ENCODE results near the gene PKNOX1.

DNA sequence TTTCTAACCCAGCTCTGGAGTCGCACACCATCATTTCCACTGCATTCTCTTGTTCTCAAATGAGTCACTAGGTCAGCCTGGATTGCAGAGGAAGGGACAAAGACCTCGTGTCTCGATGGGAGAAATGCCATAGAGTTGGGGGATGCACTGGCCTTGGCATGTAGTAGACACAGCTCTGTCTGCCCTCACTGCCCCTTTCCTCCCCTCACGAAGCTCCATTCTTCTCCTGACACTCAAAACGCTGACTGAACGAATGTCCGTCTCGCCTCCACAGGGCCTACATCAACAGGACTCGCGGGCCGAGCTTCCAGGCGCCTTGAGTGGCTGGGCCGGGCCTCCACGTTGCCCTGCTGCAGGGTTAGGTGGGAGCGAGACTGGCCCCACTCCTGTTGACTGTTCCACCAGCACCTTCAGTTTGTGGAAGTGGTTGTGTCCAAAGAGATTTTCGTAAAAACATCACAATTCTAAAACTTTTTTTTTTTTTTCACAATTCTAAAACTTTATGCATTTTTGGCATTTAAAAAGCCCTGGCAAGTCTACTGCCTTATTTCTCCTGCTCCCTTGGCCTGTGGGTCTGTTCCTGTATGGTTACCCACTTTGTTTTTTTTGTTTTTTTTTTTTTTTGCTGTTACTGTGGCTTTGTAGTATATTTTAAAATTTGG is 18.8 kb downstream of the PKNOX1 start:
- TF ChIP-seq, protein P1, sequence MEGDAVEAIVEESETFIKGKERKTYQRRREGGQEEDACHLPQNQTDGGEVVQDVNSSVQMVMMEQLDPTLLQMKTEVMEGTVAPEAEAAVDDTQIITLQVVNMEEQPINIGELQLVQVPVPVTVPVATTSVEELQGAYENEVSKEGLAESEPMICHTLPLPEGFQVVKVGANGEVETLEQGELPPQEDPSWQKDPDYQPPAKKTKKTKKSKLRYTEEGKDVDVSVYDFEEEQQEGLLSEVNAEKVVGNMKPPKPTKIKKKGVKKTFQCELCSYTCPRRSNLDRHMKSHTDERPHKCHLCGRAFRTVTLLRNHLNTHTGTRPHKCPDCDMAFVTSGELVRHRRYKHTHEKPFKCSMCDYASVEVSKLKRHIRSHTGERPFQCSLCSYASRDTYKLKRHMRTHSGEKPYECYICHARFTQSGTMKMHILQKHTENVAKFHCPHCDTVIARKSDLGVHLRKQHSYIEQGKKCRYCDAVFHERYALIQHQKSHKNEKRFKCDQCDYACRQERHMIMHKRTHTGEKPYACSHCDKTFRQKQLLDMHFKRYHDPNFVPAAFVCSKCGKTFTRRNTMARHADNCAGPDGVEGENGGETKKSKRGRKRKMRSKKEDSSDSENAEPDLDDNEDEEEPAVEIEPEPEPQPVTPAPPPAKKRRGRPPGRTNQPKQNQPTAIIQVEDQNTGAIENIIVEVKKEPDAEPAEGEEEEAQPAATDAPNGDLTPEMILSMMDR (IDR thresholded peaks at IDR 0.05), result no peak
- TF ChIP-seq POLR2A (IDR thresholded peaks at IDR 0.05), result no peak

Data from esophagus squamous epithelium (tissue), 4 donors.